ENCODE results near the gene JAZF1. TPM values are rescaled to one million over a fixed set of nuclear protein-coding genes. Genes with fewer than 3 reads are reported as not detected.

JAZF1 gene
- total RNA-seq, 2 experiments from 2014 or later: 2.8 to 3.3 TPM

DNA sequence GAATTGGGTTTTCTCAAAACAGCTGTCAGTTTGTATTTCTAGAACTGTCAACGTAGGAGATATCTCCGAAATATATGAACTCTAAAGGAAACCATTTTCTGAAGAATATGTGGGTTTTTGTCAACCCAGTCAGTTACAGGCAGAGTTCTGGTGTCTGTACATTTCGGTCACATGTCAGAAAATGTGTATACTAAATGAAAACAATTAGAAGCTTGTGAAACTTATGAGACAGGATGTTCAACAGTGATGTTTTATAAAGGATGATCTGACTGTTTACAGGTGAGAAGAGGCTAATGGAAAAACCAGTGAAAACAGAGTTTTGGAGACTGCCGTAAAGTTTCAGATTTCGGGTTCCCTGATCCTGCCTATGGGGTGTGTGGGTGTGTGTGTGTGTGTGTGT lies 6.2 kb downstream of the JAZF1 start:
- CTCF ChIA-PET: interaction anchor here (1.1 kb wide), 1 partner anchor 12 kb away, joined by 3 read pairs; no protein-coding TSS in a partner anchor

DNA sequence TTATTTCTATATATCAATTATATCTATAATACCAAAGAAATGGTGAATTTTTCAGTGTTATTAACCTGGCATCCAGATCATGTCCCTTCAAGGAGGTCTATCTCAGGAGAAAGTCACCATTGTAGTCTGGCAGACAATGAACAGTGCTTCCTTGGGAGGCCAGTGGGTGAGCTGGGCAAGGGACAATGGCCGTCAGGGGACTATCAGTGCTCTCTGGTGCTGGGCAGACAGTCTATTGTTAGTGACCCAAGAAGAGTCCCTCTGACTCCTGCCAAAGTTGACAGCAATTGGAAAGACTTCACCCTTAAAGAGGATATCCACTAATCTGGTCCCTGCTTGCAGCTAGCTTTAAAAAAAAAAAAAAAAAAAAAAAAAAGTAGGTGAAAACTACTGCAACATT lies 7.1 kb downstream of the JAZF1 start:
- ATAC-seq (no peak), DNase-seq (no peak)
- peaks cover under 1% of the 10 kb centered on the region for H3K4me1 Mint-ChIP-seq (ENCODE audit: low read depth)
- CTCF ChIA-PET: interaction anchor here (1.1 kb wide), 1 partner anchor 11 kb away, joined by 3 read pairs; no protein-coding TSS in a partner anchor
- no peaks in the 10 kb centered on the region for H3K9me3 Mint-ChIP-seq (ENCODE audit: insufficient read depth)
- H3K4me3 Mint-ChIP-seq: no peak overlapping the region
- POLR2A ChIA-PET: no interaction called here
- H3K27me3 Mint-ChIP-seq (ENCODE audit: low read depth): peaks cover 3% of the 10 kb centered on the region
- no peak overlapping the region for H3K27ac Mint-ChIP-seq
- no peaks in the 10 kb centered on the region for H3K36me3 Mint-ChIP-seq (ENCODE audit: low read depth)

More for the DNA sequence above, 6.2 kb downstream of the JAZF1 start:
- no peak overlapping the region for H3K27ac Mint-ChIP-seq
- ATAC-seq (no peak), DNase-seq (no peak)
- H3K9me3 Mint-ChIP-seq (ENCODE audit: insufficient read depth): no peaks in the 10 kb centered on the region
- peaks cover 2% of the 10 kb centered on the region for H3K36me3 Mint-ChIP-seq (ENCODE audit: low read depth)
- POLR2A ChIA-PET: no interaction called here
- peaks cover 7% of the 10 kb centered on the region for H3K4me1 Mint-ChIP-seq (ENCODE audit: low read depth)
- H3K4me3 Mint-ChIP-seq: no peak overlapping the region
- H3K27me3 Mint-ChIP-seq (ENCODE audit: low read depth): peaks cover 7% of the 10 kb centered on the region

DNA sequence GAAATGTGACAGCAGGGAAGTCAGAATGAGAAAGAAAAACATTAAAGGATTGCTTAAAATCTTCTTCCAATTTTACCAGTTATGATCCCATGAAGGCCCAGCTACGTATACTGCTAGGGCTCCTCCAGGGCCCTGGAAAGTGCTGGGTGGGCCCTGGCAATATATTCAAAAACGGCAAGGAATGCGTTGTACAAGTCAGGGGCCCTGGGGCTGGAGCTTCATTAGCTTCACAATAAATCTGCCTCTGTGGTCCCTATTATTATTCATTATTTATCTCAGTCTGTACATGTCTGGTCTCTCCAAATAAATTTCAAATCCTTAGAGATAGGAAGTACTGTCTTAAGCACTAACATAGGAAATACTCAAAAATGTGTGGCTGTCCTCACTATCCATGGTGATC lies 7.6 kb downstream of the JAZF1 start:
- POLR2A ChIA-PET: no interaction called here
- H3K9me3 Mint-ChIP-seq (ENCODE audit: insufficient read depth): no peaks in the 10 kb centered on the region
- no peak overlapping the region for H3K4me3 Mint-ChIP-seq
- no peaks in the 10 kb centered on the region for H3K4me1 Mint-ChIP-seq (ENCODE audit: low read depth)
- no peaks in the 10 kb centered on the region for H3K36me3 Mint-ChIP-seq (ENCODE audit: low read depth)
- CTCF ChIA-PET: no interaction called here
- no peak overlapping the region for H3K27ac Mint-ChIP-seq
- DNase-seq: no peak
- no peak for ATAC-seq
- peaks cover 3% of the 10 kb centered on the region for H3K27me3 Mint-ChIP-seq (ENCODE audit: low read depth)

DNA sequence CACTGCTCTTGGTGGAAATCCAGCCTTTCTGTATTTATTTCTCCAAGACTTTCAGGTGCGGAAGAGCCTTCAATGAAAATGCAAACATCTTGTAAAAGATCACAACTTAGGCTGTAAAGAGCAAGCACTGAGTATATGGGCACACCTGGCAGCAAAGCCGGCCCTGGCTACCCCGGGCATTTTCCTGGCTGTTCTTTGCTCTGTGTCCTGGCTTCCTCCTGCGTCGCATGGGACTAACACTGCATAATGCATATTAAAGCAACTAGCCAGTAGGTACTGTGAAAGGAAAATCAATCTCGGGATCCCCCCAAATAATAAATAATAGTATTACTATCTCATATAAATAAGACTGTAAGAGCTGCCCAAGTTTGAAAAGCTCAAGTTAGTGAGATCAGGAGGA lies 9.9 kb downstream of the JAZF1 start:
- CTCF ChIA-PET: no interaction called here
- H3K4me3 Mint-ChIP-seq: no peak overlapping the region

DNA sequence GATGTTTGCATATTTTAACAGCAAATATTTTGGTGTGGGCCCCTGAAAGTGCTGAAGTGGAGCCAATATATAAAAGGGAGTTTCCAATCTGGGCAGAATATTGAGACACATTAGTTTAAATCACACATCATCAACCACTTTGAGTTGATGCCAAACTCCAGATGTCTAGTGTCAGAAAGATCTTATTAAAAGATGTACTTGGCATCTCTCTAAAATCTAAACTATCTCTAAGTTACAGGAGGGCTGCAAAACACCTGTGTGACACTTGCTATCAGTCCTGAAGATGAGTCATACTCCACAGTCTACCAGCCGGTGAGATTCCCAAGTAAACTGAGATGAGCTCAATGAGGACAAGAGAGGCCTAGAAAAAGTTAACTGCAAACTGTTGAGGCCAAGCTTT lies 11.4 kb downstream of the JAZF1 start:
- no peak for ATAC-seq
- no peaks in the 10 kb centered on the region for H3K27me3 Mint-ChIP-seq (ENCODE audit: low read depth)

More for the DNA sequence above, 9.9 kb downstream of the JAZF1 start:
- no peaks in the 10 kb centered on the region for H3K9me3 Mint-ChIP-seq (ENCODE audit: insufficient read depth)
- ATAC-seq (no peak), DNase-seq (no peak)
- H3K36me3 Mint-ChIP-seq (ENCODE audit: low read depth): no peaks in the 10 kb centered on the region
- no peaks in the 10 kb centered on the region for H3K27me3 Mint-ChIP-seq (ENCODE audit: low read depth)
- no peaks in the 10 kb centered on the region for H3K4me1 Mint-ChIP-seq (ENCODE audit: low read depth)
- no peak overlapping the region for H3K27ac Mint-ChIP-seq
- POLR2A ChIA-PET: no interaction called here

DNA sequence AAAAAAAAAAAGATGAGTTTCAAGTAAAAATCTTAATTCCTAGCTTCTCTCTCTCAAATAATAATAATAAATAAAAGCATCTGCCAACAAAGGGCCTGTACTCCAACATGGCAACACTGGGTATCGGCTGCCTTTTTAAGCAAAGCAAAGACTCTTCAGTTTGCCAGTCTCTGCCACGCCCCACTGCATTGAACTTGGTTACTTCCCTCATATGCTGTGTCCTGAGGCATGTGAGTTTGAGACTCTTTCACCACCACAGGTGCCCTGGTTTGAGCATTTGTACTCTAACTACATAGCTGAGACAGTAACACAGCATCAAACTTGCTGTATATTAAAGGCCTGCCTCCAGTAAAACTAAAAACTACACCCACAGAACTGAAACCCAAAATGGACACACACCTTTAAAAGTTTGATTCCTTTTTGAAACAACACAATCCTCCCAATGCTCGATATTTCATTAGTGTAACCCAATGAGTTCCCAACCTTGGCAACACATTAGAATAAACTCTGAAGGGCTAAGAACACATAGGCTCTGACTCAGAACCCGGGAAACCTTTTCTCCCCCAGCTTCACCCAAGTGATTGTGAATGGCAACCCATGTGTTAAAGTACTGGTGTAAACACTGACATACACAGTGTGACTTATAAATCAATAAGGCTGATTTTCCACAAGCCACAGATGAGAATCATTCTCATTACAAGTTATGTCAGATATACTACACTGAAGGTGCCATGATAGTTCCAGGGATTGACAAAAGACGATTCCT lies 12.0 kb downstream of the JAZF1 start:
- H3K27me3 Mint-ChIP-seq (ENCODE audit: low read depth): no peaks in the 10 kb centered on the region
- no peak for ATAC-seq
- CTCF ChIA-PET: no interaction called here

More for the DNA sequence above, 11.4 kb downstream of the JAZF1 start:
- POLR2A ChIA-PET: no interaction called here
- H3K36me3 Mint-ChIP-seq (ENCODE audit: low read depth): no peaks in the 10 kb centered on the region
- H3K27ac Mint-ChIP-seq: no peak overlapping the region
- no peak overlapping the region for H3K4me3 Mint-ChIP-seq
- no peak for DNase-seq
- H3K9me3 Mint-ChIP-seq (ENCODE audit: insufficient read depth): no peaks in the 10 kb centered on the region
- CTCF ChIA-PET: no interaction called here
- H3K4me1 Mint-ChIP-seq (ENCODE audit: low read depth): no peaks in the 10 kb centered on the region

DNA sequence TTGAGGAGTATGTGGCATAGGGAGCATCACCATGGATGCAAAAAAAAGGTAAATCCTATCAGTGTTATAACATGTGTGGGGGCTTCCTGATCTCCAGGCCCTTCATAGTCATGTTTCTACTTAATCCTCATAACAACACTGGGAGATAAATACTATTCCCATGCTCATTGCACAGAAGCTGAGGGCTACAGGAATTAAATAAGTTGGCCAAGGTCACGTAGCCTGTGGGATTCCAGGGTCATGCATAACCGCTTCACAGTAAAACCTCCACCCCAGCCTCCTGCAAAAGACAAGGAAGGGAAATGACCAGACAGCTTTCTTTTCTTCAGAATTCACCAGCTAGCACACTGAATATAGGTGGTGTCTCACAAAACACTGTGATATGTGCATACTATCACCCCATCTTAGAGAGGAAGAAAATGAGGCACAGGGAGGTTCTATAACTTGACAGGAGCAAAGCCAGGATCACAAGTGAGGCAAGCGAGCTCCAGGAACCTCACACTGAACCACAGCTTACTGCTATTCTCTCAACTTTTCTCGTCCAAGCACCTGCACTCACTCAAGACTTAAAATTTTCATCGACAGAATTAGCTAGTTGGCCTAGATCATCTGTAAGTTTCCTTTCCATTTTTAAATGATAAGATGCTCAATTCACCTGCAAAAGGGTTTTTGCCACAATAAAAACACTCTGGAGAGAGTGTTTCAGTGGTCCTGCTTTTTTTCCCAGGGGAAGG lies 13.4 kb downstream of the JAZF1 start:
- ChIA-PET POLR2A (no interaction called here), CTCF (interaction anchor here (1.1 kb wide), 1 partner anchor 105 kb away, joined by 3 read pairs; no protein-coding TSS in a partner anchor)
- no peak overlapping the region for H3K4me3 Mint-ChIP-seq
- H3K4me1 Mint-ChIP-seq (ENCODE audit: low read depth): no peaks in the 10 kb centered on the region
- DNase-seq (no peak), ATAC-seq (no peak)
- no peaks in the 10 kb centered on the region for H3K9me3 Mint-ChIP-seq (ENCODE audit: insufficient read depth)
- H3K36me3 Mint-ChIP-seq (ENCODE audit: low read depth): no peaks in the 10 kb centered on the region
- H3K27ac Mint-ChIP-seq: no peak overlapping the region
- H3K27me3 Mint-ChIP-seq (ENCODE audit: low read depth): no peaks in the 10 kb centered on the region

More for the DNA sequence above, 12.0 kb downstream of the JAZF1 start:
- H3K36me3 Mint-ChIP-seq (ENCODE audit: low read depth): no peaks in the 10 kb centered on the region
- no peaks in the 10 kb centered on the region for H3K4me1 Mint-ChIP-seq (ENCODE audit: low read depth)
- H3K4me3 Mint-ChIP-seq: no peak overlapping the region
- DNase-seq: no peak
- POLR2A ChIA-PET: no interaction called here
- H3K9me3 Mint-ChIP-seq (ENCODE audit: insufficient read depth): no peaks in the 10 kb centered on the region
- no peak overlapping the region for H3K27ac Mint-ChIP-seq

DNA sequence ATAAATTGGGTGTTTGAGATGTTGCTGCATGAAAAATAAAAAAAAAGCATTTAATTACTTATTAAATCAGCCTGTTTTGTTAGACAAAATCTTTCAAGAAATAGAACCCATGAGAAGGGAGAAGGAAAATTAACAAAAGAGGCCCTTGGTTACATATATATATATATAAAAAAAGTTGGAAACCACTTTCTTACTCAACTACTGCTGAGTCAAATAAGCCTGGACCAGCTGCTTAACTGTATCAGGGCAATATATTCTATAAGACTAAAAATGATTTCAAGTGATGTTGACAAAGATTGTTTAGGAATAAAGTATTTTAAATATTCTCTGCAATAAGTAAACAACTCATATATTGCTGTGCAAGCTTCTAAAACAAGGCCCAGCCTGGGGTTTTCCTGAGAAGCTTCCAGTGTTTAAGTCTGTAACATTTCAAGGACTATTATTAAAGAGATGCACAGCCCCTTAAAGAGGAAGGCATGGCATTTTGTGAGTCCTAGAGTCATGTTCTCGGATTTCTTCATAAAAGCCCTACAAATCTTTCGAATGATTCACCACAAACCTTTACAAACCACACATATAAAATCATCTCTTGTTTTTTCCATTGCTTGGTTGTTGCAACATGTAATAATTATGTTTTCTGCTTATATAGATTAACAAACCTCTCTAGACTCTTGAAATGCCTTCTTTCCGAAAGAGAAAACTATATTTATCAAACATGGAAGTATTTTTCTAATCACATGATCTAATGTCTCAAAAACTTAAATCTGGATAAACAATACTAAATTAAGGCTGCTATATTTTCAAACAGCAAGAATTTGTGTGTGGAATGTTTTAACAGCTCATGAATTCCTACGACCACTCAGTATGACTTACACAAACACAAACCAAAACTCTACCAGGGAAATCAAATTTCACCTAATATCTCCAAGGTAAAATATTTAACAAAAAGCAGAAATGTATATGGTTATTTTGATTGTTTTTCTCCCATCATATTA lies 14.3 kb downstream of the JAZF1 start:
- Mint-ChIP-seq H3K27ac (no peak overlapping the region), H3K4me1 (ENCODE audit: low read depth) (no peaks in the 10 kb centered on the region), H3K36me3 (ENCODE audit: low read depth) (no peaks in the 10 kb centered on the region), H3K4me3 (no peak overlapping the region), H3K9me3 (ENCODE audit: insufficient read depth) (no peaks in the 10 kb centered on the region), H3K27me3 (ENCODE audit: low read depth) (no peaks in the 10 kb centered on the region)
- DNase-seq: no peak
- POLR2A ChIA-PET: no interaction called here
- CTCF ChIA-PET: interaction anchor here (1.1 kb wide), 1 partner anchor 104 kb away, joined by 3 read pairs; no protein-coding TSS in a partner anchor
- ATAC-seq: no peak

DNA sequence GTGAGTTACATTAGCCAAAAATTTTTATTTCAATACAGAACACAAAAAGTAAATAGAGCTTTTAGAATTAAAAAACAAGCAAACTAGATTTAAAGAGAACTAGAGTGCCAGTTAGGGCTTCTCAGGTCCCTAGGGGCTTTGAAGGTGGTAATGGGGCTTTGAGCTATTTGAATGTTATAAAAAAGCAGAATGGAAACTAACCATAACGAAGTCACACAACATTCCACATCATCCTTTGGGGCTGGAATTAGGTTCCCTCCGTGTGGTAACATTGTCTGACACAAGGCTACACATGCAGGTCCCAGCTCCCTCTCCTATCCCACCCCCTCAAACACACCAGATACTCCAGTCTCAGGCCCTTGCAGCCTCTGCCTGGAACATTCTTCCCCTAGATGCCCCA lies 15.3 kb downstream of the JAZF1 start:
- no peaks in the 10 kb centered on the region for H3K9me3 Mint-ChIP-seq (ENCODE audit: insufficient read depth)
- H3K36me3 Mint-ChIP-seq (ENCODE audit: low read depth): no peaks in the 10 kb centered on the region
- H3K27ac Mint-ChIP-seq: no peak overlapping the region
- CTCF ChIA-PET: no interaction called here
- no peak for DNase-seq
- H3K4me1 Mint-ChIP-seq (ENCODE audit: low read depth): no peaks in the 10 kb centered on the region
- POLR2A ChIA-PET: no interaction called here
- ATAC-seq: no peak
- no peaks in the 10 kb centered on the region for H3K27me3 Mint-ChIP-seq (ENCODE audit: low read depth)
- H3K4me3 Mint-ChIP-seq: no peak overlapping the region

DNA sequence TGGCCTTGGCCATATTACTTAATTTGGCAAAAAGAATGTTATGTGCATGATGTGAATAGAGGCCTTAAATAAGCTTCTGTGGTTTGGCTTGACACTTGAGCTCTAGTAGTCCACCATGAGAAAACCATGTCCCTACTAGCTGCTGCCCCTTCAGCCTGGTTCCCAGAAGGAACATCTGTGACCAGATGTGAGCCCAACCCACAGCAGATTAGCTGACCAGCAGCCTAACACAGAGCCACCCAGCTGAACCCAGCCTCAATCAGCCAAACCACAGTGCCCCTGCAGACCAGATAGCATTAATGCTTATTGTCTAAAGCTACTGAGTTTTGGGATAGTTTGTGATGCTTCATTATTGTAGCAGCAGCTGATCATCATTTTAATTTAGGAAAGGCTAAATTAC lies 16.6 kb downstream of the JAZF1 start:
- Mint-ChIP-seq H3K9me3 (ENCODE audit: insufficient read depth) (no peaks in the 10 kb centered on the region), H3K4me3 (no peak overlapping the region), H3K4me1 (ENCODE audit: low read depth) (no peaks in the 10 kb centered on the region), H3K27me3 (ENCODE audit: low read depth) (no peaks in the 10 kb centered on the region), H3K27ac (no peak overlapping the region), H3K36me3 (ENCODE audit: low read depth) (no peaks in the 10 kb centered on the region)
- ChIA-PET POLR2A (no interaction called here), CTCF (interaction anchor here (0.8 kb wide), 1 partner anchor 134 kb away, joined by 3 read pairs; no protein-coding TSS in a partner anchor)
- DNase-seq (no peak), ATAC-seq (no peak)

DNA sequence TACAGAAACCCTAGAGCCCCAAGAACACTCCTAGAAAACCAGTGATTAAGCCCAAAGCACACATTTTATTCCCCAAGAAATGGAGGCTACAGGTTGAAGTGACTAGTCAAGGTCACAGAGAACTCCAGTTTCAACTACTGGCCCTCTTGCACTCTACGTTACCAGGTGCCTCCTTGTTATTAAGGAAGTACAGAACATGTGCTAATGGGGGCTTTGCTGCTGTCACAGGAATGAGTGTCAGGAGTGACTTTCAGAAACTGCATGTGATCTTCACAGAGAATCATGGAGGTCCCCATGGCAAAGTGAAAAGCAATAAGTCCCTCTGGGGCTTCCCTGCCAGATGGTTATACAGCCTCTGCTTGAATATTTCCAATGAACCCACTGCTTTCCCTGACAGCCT lies 19.3 kb downstream of the JAZF1 start:
- ATAC-seq: no peak
- Mint-ChIP-seq H3K9me3 (ENCODE audit: insufficient read depth) (no peaks in the 10 kb centered on the region), H3K36me3 (ENCODE audit: low read depth) (no peaks in the 10 kb centered on the region), H3K4me3 (no peak overlapping the region), H3K27me3 (ENCODE audit: low read depth) (no peaks in the 10 kb centered on the region), H3K4me1 (ENCODE audit: low read depth) (peaks cover 1% of the 10 kb centered on the region), H3K27ac (no peak overlapping the region)
- DNase-seq: no peak
- CTCF ChIA-PET: interaction anchor here (1.4 kb wide), 1 partner anchor 100 kb away, joined by 3 read pairs; no protein-coding TSS in a partner anchor
- POLR2A ChIA-PET: no interaction called here
